HL-60/S4 treated with retinoic acid at 250 ng/mL for 4 days and 3 days (cell line): Measurements from ENCODE around the gene CD164.

Experiments used
- in situ Hi-C: fragments of 300-500 bp; cut with MboI; formaldehyde crosslinking; loops from 2 replicates; pipeline ENCODE4 v1.7.0; 2022; ENCODE audit warnings: low sequenced_read_pairs

CD164 gene

GRCh38 chr6:109316909-109317308 is 65.4 kb downstream of the CD164 start:
- in situ Hi-C loops, result no loop called here
